ENCODE measurements around the gene TLL2. TPM values are rescaled to one million over a fixed set of nuclear protein-coding genes. Genes with fewer than 3 reads are reported as not detected.
"Not testable (repeated sequence)": the region's sequence is repeated elsewhere in the genome, so short reads cannot be mapped to it uniquely, and the experiment has no call there.

The TLL2 gene
- not detected for total RNA-seq

GRCh38 chr10:96513698-96514561, at the start of gene TLL2:
Gene TLL2 (minus strand): TSS chr10:96513926. CDS start chr10:96513685, 241 bp downstream.
- DNase-seq (ENCODE audit: low spot score), result peak; percentile 81
- ATAC-seq, result peak; percentile 88

GRCh38 chr10:96560966-96561887, 47.5 kb upstream of the TLL2 start:
- peak; percentile 84 for ATAC-seq

DNA sequence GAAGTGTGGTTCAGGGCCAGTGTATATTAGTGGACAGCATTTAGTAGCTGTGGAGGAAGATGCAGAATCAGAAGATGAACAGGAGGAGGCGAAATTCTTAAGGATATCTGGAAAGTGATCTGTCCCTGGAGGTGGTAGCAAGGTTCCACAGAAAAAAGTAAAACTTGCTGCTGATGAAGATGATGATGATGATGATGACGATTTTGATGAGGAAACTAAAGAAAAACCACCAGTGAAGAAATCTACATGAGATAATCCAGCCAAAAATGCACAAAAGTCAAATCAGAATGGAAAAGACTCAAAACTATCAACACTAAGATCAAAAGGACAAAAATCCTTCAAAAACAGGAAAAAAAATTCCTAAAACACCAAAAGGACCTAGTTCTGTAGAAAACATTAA, 46.8 kb upstream of the TLL2 start:
- ATAC-seq (no peak), DNase-seq (ENCODE audit: low spot score) (no peak)

More at GRCh38 chr10:96560966-96561887, 47.5 kb upstream of the TLL2 start:
- DNase-seq (ENCODE audit: low spot score), result no peak

DNA sequence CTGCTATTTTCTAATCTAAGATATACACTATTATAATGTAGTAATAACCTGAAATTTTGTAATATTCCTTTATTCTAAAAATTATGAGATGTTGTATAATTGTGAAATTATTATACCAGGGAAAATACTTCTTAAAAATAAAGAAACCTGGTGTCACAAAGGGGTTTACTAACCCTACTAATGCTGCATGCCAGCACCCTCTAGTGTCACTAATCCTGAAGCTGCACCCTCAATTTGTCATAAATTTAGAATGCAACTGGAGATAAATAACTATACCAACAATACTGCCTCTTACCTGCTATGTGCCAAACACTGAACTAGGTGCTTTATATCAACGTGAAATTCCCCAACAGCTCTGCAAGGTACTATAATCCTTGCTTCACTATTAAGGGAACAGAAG, 42.3 kb upstream of the TLL2 start:
- DNase-seq (ENCODE audit: low spot score), result no peak
- peak; percentile 71 for ATAC-seq

- no peak for ATAC-seq
- DNase-seq (ENCODE audit: low spot score), result no peak
Observed at GRCh38 chr10:96555330-96555729, 41.6 kb upstream of the TLL2 start.

DNA sequence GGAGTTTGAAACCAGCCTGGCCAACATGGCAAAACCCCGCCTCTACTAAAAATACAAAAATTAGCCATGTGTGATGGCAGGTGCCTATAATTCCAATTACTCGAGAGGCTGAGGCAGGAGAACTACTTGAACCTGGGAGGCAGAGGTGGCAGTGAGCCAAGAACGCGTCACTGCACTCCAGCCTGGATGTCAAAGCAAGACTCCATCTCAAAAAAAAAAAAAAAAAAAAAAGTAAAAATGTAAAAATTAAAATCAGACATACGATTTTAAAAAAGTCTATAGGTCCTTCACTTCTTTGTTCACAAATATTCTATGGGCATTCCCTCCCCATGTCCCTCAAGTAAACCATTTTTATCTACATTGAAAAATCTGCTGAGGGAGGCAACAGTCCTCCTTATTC, 34.9 kb upstream of the TLL2 start:
- no peak for DNase-seq (ENCODE audit: low spot score)
- ATAC-seq, result no peak

DNA sequence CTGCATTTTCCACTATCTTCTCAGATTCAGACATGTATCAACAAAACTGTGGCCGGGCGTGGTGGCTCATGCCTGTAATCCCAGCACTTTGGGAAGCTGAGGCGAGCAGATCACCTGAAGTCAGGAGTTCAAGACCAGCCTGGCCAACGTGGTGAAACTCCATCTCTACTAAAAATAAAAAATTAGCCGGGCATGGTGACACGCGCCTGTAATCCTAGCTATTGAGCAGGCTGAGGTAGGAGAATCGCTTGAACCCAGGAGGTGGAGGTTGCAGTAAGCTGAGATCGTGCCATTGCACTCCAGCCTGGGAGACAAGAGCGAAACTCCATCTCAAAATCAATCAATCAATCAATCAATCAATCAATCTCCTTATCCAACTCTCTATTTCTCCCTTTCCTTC, 31.8 kb upstream of the TLL2 start:
- ATAC-seq; DNase-seq (ENCODE audit: low spot score): not testable (repeated sequence)

GRCh38 chr10:96541921-96542320, 28.2 kb upstream of the TLL2 start:
- ATAC-seq (no peak), DNase-seq (ENCODE audit: low spot score) (no peak)

- DNase-seq (ENCODE audit: low spot score) (no peak), ATAC-seq (no peak)
Observed at GRCh38 chr10:96540240-96540639, 26.5 kb upstream of the TLL2 start.

GRCh38 chr10:96538683-96539082, 25.0 kb upstream of the TLL2 start:
- ATAC-seq, result no peak

DNA sequence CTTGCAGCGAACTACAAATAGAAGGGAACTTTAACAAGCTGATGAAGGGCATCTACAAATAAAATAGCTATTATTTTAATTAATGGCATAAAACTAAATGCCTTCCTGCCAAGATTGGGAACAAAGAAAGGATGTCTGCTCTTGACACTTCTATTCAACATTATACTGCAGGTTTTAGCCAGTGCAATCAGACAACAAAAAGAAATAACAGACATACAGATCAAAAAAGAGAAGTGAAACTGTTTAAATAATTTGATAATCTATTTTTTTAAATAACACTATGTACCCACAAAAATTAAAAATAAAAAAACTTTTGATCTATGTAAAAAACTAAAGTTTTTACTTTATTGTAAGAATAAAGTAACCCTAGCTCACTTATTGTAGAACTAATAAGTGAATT, 22.4 kb upstream of the TLL2 start:
- ATAC-seq (no peak), DNase-seq (ENCODE audit: low spot score) (no peak)

More at GRCh38 chr10:96538683-96539082, 25.0 kb upstream of the TLL2 start:
- no peak for DNase-seq (ENCODE audit: low spot score)

DNA sequence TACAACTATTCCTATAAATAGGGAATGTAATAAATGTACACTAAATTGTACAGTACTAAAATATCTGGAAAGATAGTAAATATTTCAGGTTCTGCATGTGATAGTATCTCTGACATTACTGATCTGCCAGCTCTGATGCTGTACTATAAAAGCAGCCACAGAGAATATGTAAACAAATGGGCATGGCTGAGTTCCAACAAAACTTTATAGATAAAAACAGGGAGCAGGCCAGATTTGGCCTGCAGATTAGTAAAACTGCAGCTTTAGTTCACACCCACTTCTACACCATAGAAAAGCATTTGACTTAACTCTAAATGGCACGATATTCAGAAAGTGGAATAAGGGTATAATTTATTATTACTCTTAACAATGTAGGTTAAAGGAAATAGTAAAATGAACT, 18.8 kb upstream of the TLL2 start:
- no peak for DNase-seq (ENCODE audit: low spot score)

DNA sequence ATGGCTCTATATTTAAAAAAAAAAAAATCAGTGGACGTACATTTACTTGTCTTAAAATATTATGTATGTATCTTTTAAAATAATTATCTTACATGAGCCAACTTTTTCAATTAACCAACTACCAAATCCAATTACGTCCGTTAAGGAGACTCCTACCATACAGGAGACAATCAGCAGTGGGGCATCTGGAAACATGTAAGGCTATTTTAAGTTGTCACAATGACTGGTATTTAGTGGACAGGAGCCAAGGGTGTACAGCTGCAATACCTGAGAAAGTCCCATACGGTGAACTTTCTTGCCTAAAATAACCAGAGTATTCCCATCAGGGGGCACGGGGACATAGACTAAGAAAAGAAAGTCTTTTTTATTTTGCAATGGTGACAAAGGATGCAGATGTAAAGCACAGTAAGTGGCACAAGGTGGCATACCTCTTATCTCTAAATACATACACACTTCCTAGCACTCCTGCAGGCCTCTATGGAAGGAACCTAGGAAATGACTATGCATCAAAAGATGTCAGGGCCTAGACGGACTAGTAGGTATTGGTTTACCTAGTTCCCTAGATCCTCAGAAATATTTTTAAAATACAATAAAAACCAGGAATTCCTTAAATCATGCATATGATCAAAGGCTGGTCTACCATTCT, 16.0 kb upstream of the TLL2 start:
- no peak for ATAC-seq
- no peak for DNase-seq (ENCODE audit: low spot score)

More for the DNA sequence above, 18.8 kb upstream of the TLL2 start:
- no peak for ATAC-seq

DNA sequence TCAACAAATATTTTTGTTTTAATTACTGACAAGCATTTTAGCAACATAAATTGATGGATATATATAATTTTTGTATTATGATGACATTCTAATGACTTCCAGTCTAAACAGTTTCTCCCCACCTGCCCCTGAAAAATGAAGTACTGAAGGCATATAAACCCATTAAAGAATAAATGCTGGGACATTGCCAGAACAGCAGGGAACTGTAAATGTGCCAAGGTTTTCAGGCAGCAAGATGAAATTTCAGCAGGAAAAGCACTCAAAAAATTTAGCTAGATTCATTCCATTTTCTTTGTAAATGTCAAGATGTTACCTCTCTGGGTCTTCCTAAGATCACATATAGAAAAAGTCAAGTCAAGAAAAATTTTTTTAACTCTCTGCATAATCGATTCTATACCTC, 11.0 kb upstream of the TLL2 start:
- ATAC-seq (no peak), DNase-seq (ENCODE audit: low spot score) (no peak)

DNA sequence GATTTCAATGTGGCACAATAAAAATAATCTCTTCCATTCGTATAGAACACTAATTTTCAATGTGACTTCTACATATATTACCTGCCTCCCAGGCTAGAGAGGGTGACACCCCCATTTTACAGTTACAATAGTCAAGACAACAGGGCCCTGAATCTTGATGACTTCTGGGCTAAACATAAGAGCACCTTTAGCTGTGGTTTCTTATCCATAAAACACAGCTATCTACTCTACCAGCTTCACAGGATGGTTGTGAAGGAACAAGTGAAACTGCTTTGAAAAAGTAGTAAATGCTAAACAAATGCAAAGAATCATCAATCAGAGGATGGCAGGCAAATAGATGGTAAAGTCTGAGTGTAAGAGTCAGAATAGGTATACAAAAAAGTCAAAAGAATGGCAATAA, 3.6 kb upstream of the TLL2 start:
- ATAC-seq (no peak), DNase-seq (ENCODE audit: low spot score) (no peak)

- ATAC-seq (no peak), DNase-seq (ENCODE audit: low spot score) (no peak)
Observed at GRCh38 chr10:96516337-96516736, 2.6 kb upstream of the TLL2 start.

DNA sequence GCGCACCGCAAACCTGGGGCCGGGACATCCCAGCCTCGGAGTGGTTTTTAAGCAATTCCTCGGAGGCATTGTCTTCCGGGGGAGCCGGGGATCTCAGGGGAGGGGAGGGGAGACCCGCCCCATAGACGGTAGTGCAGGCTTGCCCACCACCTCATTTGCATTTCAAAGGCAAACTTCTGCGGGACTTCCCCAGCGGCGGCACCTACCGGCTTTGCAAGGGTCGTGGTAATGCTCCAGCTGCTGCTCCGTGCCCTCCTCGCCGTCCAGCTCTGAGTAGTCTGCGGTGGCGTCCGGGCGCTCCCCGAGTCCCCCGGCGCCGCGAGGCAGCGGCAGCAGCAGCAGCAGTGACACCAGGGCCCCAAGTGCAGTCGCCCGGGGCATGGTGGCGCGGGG, 425 bp downstream of the TLL2 start:
- ATAC-seq, result no peak
- no peak for DNase-seq (ENCODE audit: low spot score)

DNA sequence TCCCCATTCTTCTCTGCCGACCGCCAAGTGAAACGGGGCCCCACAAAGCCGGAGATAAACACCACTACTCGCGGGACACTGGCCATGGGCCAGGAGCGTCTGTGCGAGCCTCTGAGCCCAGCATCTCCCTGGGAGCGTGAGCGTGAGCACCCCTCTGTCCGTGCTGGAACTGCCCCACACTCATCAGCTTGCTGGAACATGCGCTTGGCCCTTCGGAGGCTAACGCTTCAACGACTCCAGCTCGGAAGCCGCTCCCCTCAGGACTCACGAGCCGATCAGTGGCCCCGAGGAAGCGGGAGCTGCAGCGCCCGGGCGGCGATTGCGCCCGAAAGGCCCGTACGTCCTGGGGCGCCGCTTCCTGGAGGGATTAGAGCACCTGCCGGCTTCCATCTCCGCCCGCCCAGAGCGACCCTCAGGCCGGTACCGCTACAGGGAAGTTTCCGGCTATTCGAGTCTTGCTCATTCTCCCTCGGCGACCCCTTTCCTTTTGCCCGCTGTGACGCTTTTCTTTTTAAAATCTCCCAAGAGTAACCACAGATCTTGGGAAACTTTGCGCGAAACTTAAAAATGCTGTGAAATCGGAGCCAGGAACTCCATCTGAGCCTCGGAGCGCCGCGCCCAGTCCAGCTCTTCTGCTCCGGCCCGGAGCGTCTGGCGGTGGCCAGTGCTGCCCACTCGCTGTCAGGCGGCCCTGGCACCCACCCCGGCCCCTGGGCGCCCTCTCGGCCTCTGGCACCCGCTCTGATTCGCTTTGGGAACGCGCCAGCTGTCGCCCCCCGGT, 1.0 kb downstream of the TLL2 start:
- ATAC-seq (peak; percentile 30), DNase-seq (ENCODE audit: low spot score) (no peak)

GRCh38 chr10:96511044-96511945, 2.4 kb downstream of the TLL2 start:
- DNase-seq (ENCODE audit: low spot score) (no peak), ATAC-seq (peak; percentile 60)

Measured in left lobe of liver (tissue), 2 donors.